Hepatocyte (in vitro differentiated cells): Measurements from ENCODE around the gene ITGA4.

Source experiments
- CTCF ChIP-seq: fragments of 200-600 bp; sonication (generic); IDR thresholded peaks from 2 replicates; pipeline ENCODE4 v1.5.1; 2016; ENCODE audit warnings: antibody characterized with exemption, mild to moderate bottlenecking; ENCODE audit not compliant: poor library complexity
- EZH2 ChIP-seq: fragments of 200-600 bp; sonication (generic); IDR thresholded peaks from 2 replicates; pipeline ENCODE4 v1.6.1; 2016; ENCODE audit warnings: antibody characterized with exemption, mild to moderate bottlenecking, borderline replicate concordance

- TF ChIP-seq CTCF (no peak), EZH2 (no peak)
Observed at GRCh38 chr2:181566334-181567032, 109.3 kb downstream of the ITGA4 start.
